ENCODE data around the gene POLR3E.

DNA sequence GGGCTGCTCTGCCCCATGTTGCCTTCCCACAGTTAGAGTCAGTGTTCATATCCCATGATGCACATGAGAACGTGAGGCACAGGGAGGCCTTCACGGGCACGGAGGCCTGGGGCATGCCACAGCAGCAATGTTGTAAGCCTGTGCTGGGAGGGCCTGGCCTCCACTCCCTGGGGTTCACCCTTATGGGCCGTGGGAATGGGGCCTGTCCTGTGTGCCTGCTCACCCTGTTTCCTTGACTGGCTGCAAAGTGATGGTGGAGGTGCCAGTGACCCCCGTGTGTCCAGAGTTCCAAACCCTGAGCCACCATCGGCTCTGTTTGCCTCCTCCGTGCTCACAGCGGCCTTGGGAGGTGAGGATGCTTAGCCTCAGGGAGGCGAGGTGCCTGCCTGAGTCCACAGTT lies 9.6 kb downstream of the POLR3E start:
- TF ChIP-seq, protein P1, sequence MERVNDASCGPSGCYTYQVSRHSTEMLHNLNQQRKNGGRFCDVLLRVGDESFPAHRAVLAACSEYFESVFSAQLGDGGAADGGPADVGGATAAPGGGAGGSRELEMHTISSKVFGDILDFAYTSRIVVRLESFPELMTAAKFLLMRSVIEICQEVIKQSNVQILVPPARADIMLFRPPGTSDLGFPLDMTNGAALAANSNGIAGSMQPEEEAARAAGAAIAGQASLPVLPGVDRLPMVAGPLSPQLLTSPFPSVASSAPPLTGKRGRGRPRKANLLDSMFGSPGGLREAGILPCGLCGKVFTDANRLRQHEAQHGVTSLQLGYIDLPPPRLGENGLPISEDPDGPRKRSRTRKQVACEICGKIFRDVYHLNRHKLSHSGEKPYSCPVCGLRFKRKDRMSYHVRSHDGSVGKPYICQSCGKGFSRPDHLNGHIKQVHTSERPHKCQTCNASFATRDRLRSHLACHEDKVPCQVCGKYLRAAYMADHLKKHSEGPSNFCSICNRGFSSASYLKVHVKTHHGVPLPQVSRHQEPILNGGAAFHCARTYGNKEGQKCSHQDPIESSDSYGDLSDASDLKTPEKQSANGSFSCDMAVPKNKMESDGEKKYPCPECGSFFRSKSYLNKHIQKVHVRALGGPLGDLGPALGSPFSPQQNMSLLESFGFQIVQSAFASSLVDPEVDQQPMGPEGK (CRISPR knock-in tag; IDR thresholded peaks at IDR 0.05; ENCODE audit: borderline replicate concordance), result no peak
- TF ChIP-seq ARNTL (CRISPR knock-in tag; IDR thresholded peaks at IDR 0.05; ENCODE audit: borderline replicate concordance, low read depth), result no peak
- TF ChIP-seq ZFP30 (CRISPR knock-in tag; IDR thresholded peaks at IDR 0.05), result no peak
- no peak for TF ChIP-seq BACH2 (CRISPR knock-in tag; IDR thresholded peaks at IDR 0.05; ENCODE audit: borderline replicate concordance)
- TF ChIP-seq, protein P2, sequence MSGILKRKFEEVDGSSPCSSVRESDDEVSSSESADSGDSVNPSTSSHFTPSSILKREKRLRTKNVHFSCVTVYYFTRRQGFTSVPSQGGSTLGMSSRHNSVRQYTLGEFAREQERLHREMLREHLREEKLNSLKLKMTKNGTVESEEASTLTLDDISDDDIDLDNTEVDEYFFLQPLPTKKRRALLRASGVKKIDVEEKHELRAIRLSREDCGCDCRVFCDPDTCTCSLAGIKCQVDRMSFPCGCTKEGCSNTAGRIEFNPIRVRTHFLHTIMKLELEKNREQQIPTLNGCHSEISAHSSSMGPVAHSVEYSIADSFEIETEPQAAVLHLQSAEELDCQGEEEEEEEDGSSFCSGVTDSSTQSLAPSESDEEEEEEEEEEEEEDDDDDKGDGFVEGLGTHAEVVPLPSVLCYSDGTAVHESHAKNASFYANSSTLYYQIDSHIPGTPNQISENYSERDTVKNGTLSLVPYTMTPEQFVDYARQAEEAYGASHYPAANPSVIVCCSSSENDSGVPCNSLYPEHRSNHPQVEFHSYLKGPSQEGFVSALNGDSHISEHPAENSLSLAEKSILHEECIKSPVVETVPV (CRISPR knock-in tag; IDR thresholded peaks at IDR 0.05), result no peak
- no peak for TF ChIP-seq CSDC2 (CRISPR knock-in tag; IDR thresholded peaks at IDR 0.05)
- TF ChIP-seq SNAI2 (CRISPR knock-in tag; IDR thresholded peaks at IDR 0.05), result no peak
